Hematopoietic multipotent progenitor cell treated with erythropoietin and hydrocortisone succinate and interleukin-3 and kit ligand, for 6 days (in vitro differentiated cells): Measurements from ENCODE around the gene PANX3.
A peak's percentile ranks its signal among the peaks of the same experiment; 100 is the strongest.

Experiments
- DNase-seq: peaks from one replicate; pipeline ENCODE4 v3.0.0-alpha.2; 2015

The PANX3 gene

DNA sequence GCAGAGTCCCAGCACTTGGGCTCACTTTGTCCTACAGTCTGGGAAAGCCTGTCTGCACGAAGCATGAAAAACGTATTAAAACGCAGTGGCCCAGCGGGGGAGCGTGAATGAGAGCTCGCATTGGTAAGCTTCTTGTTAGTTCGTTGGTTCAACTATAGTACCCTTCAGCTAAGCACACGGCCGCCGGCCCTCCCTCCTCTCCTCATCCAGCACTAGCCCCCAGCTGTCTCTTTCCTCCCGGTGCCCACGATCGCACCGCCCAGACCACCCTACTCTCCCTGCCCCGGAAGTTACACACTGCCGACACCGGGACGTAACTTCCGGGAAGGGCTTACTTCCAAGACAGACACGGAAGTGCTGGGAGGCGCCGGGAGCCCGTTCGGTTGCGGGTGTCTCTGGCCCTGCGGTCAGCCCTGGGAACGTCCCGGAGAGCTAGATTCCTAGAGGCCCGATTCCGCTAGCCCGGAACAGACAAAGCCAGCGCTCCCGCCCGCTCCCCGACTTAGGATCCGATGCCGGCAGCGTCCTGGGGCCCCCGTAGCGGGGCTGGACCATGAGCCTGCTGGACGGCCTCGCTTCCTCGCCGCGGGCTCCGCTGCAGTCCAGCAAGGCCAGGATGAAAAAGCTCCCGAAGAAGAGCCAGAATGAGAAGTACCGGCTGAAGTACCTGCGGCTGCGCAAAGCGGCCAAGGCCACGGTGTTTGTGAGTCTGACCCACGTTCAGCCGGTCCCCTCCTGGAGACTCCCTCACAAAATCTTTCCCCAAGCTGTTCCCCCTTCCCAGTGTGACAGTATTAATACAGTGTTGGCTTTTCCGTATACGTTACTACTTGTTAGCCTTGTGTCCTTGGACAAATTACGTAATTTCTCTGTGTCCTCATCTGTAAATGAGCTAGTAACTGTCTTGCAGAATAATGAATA is 11.6 kb downstream of the PANX3 start, which contains the start of gene TBRG1:
Gene TBRG1, plus strand, starts transcription at position 334 of the 921 bp plus-strand sequence. Its CDS starts 220 bp downstream, at position 554.
- DNase-seq, result peak; percentile 94

- no peak for DNase-seq
Observed at GRCh38 chr11:124623861-124624525, 12.8 kb downstream of the PANX3 start.

DNA sequence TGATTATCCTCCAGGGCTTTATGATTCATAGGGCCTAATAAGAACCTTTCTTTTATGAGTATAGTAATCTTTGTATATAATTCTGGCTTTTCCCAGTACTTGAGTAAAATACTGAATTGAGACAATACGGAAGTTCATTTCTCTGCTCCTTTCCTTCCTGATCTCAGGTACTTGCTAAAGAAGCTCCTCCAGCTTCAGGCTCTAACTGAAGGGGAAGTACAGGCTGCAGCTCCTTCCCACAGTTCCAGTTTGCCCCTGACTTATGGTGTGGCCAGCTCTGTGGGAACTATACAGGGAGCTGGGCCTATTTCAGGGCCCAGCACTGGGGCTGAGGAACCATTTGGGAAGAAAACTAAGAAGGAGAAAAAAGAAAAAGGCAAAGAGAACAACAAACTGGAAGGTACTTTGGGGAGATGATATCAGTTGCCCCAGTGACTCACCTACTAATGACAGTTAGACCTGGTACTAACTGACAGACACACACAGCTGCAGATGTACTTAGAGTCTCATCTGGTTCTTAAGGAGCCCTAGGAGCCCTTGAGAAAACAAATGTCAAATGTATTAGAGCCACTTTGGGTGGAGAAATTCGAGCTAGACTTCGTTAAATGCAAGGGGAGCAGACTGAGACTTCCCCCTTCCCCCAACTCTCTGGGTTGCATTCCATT is 14.4 kb downstream of the PANX3 start:
- DNase-seq, result no peak

- DNase-seq, result peak; percentile 55
Observed at GRCh38 chr11:124627546-124627945, 16.3 kb downstream of the PANX3 start.

- DNase-seq, result no peak
Observed at GRCh38 chr11:124629961-124630360, 18.7 kb downstream of the PANX3 start.

- peak; percentile 62 for DNase-seq
Observed at GRCh38 chr11:124633355-124633754, 22.1 kb downstream of the PANX3 start.

- DNase-seq, result no peak
Observed at GRCh38 chr11:124635932-124636331, 24.7 kb downstream of the PANX3 start.

- peak; percentile 51 for DNase-seq
Observed at GRCh38 chr11:124638500-124638899, 27.3 kb downstream of the PANX3 start.

DNA sequence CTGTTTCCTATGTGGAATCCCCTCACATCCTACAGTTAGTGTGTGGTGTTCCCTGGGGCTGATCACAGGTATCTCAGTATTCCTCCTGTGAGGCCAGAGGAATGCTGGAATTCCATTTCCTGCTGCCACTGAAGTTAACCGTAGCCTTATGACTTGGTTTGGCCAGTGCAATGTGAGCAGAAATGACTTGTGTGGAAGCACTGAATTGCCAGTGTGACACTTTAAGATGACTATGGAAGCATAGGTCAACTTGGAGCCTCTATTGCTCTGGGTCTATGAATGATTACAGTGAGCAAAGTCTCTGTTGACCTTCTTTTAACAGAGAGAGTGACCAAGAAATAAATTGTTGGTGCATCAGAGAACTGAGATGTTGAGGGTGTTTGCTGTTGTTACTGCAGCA is 28.0 kb downstream of the PANX3 start:
- no peak for DNase-seq

DNA sequence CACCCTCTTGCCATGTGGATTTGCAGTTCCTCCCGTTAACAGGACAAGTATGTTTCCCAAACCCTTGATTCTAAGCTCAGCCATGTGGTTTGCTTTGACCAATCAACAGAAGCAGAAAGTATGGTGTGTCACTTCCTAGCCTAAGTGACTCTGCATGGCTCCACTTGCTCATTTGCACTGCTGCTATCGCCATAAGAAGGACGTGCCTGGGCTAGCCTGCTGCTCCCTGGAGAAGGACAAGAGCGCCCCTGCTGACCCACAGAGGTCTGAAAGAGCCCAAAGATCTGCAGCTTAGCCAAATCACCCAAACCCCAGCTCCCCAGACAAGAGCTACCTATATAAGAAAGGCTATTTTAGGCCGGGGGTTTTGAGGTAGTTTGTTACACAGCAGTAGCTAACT is 29.4 kb downstream of the PANX3 start:
- peak; percentile 14 for DNase-seq

DNA sequence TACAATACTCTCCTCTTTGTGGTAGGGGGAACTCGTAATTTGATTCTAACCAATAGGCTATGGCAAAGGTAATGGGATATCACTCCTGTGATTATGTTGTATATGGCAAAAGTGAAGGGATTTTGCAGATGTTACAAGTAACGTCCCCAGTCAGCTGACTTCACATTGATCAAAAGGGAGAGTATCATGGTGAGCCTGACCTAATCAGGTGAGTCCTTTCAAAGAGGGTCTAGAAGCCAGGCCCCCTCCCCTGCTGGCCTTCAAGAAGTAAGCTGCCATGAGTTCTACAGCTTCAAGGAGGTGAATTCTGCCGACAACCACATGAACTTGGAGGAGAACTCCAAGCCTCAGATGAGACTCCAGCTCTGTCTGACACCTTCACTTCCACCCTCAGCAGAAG is 31.4 kb downstream of the PANX3 start:
- DNase-seq, result no peak

DNA sequence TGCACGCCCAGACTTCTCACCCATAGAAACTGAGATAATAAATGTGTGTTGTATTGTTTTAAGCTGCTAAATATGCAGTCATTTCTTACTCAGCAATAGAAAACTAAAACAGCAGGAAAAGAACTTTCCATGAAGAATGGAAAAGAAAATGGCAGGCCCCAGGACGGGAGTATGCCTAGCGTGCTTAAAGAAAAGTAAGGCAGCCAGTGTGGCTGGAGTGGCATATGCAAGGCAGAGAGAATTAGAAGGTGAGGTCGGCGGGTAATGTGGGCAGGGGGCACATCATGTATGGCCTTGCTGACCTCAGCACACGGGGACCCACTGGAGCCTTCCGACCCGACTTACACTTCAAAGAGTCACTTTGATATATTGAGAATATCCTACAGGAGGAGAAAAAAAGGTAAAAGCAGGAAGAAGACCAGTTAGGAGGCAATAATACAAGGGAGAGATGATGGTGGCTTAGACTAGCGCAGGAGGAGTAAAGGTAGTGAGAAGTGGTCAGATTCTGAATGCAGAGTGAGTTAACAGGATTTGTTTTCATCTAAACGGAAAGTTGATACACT is 31.9 kb downstream of the PANX3 start:
- no peak for DNase-seq

GRCh38 chr11:124643605-124644425 is 32.6 kb downstream of the PANX3 start:
- DNase-seq, result peak; percentile 86

DNA sequence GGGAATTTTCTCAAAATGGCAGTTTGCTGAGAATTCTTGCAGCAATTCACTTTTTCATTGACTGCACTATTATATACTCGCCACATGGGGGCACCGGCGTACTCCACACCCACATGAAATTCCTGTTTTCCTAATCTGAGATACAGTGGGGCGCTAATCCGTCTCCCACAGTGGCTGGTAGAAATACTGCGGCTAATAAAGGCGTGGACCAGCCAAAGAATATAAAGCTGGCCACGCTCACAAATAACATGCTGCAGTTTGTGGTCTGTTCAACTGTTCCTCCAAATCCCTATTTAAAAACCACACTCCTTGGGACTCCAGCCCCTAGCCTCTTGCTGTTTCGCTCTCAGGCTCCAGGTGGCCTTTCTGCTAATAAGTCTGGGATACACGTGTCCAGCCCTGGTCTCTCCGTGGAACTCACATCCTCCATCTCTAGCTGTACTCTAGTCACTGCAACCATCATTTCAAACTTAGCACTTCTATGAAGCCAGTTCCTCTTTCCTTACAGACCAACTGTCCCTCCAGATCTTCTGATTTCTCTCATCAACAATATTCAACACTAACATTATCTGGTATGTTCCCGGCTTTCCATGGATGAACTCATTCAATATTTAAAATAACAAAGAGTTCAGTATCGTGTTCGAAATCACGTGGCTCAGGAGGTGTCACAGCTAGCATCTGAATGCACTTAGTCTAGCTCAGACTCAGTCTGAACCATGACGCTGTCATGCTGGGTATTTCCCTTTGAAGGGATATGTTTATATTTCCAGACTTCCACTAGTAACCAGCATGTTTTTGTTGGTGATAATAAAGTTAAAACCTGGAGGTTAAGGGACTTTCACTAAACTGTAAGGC is 33.4 kb downstream of the PANX3 start:
- peak; percentile 84 for DNase-seq

GRCh38 chr11:124646148-124646547 is 34.9 kb downstream of the PANX3 start:
- DNase-seq, result peak; percentile 28

DNA sequence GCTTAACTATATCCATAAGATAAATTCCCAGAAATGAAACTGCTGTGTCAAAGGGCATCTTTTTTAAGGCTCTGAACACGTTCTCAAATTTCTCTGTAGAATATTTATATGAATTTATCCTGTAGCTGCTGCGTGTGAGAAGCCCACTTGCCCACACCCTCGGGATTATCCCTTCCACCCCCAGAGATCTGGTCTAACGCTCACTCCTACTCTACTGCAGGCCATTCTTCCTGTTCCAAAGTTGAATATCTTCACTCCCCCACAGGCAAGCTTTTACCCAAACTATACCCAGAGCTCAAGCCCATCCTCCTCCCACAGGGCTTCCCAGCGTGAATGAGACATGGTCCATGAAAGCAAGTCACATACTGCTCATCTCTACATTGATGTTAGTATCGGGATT is 37.4 kb downstream of the PANX3 start:
- DNase-seq, result no peak

- DNase-seq, result no peak
Observed at GRCh38 chr11:124656774-124657630, 45.8 kb downstream of the PANX3 start.

DNA sequence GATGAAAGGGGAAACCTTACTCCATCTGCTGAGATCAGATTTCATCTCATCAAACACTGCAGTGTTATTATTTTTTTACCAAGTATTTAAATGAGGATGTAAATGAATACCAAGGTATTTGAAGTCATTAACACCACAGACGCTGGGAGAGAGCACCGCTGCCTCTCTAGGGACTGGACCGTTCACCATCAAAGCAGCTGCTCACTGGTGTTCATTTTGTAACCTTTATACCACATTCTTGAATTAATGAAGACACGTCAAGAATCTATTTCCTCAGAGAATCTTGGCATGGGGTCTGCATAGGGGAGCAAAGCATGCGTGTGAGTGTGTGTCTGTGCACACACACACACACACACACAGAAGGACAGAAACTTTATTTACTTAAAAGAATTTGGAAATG is 46.7 kb downstream of the PANX3 start:
- DNase-seq, result no peak

DNA sequence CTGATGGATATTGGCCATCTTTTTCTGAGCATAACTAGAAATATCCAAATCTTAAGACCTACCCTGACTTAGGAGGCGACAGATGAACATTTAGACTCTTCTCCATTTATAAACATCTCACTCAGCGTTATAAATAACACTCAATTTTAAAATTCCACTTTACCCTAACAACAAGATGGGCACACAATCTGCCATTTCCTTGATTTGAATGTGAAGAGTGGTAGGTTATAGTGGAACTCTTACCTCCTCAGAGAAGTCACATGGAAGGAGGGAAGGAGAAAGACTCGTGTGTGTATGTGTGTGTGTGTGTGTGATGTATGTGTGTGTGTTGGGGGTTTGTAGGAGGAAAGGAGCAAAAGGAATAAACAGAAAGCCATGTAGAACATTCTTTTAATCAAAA is 47.3 kb downstream of the PANX3 start:
- no peak for DNase-seq

DNA sequence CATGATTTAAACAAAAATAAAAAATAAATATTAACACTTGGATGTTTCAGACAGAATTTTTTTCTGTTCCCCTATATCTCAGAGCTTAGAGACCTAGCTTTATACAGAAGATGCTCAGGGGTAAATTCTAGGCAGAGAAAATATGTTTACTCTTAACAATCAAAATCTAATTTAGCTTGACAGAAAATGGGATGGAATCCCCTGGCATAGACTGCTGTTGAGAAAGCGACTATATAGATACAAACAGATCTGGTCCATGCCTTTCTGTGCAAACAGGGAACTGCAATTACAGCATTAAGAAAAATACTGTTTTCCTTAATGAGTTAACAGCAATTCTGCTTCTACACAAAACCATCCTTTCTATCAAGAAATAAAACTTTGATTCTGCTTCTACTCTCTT is 47.8 kb downstream of the PANX3 start:
- DNase-seq, result no peak
